PC-3 (cell line): ENCODE results near the gene ONECUT3. TPM values are rescaled to one million over a fixed set of nuclear protein-coding genes. Genes with fewer than 3 reads are reported as not detected.

Source experiments
- ATAC-seq: fragments of 200-7000 bp; cut with Tn5 transposase; 2 replicates; pipeline ENCODE4 v1.9.1; 2020; ENCODE audit warnings: mild to moderate bottlenecking, moderate library complexity
- Bru-seq: library from RNA; stranded (reverse); fragments of 400-500 nt; gene quantifications from one replicate; lab custom pipeline; 2021; lab: Mats Ljungman, UMichigan
- BruChase-seq, 2 experiments: library from RNA; stranded (reverse); fragments of 400-500 nt; gene quantifications; one replicate each; lab custom pipeline; 2021; lab: Mats Ljungman, UMichigan
- BruUV-seq: library from RNA; stranded (reverse); fragments of 400-500 nt; replicated peaks from 2 replicates; lab custom pipeline; 2021; lab: Mats Ljungman, UMichigan
- CTCF ChIA-PET: fragments of 300-600 bp; sonication (Branson Sonifier 250); formaldehyde crosslinking; loops from one replicate; lab custom pipeline; 2022; ENCODE audit warnings: antibody characterized with exemption; lab: Charles Lee
- POLR2A ChIA-PET: fragments of 300-600 bp; sonication (Branson Sonifier 250); formaldehyde crosslinking; loops from one replicate; lab custom pipeline; 2022; ENCODE audit warnings: antibody characterized with exemption; ENCODE audit not compliant: unreplicated experiment; lab: Charles Lee
- DNase-seq: peaks from one replicate; pipeline ENCODE4 v3.0.0-alpha.2; 2015
- H2AFZ ChIP-seq: fragments of 300-600 bp; sonication (generic); 2 replicates; pipeline ENCODE4 v1.6.0; 2016; ENCODE audit warnings: antibody characterized with exemption, low read length
- H3F3A ChIP-seq: fragments of 300-600 bp; sonication (generic); one replicate; pipeline ENCODE4 v1.6.0; 2017; ENCODE audit warnings: antibody characterized with exemption, low read length, control low read depth, mild to moderate bottlenecking; ENCODE audit not compliant: unreplicated experiment
- H3K27ac ChIP-seq: fragments of 300-600 bp; sonication (generic); 2 replicates; pipeline ENCODE4 v1.5.1; 2016; ENCODE audit warnings: mild to moderate bottlenecking, low read length
- H3K27me3 ChIP-seq: fragments of 300-600 bp; sonication (generic); 2 replicates; pipeline ENCODE4 v1.6.1; 2016; ENCODE audit warnings: low read length, mixed read lengths
- H3K36me3 ChIP-seq: fragments of 300-600 bp; sonication (generic); 2 replicates; pipeline ENCODE4 v1.6.1; 2016; ENCODE audit warnings: low read depth, mixed run types, low read length, mixed read lengths
- H3K4me1 ChIP-seq: fragments of 300-600 bp; sonication (generic); 2 replicates; pipeline ENCODE4 v1.5.1; 2016; ENCODE audit warnings: low read length; ENCODE audit not compliant: insufficient read depth
- H3K4me2 ChIP-seq: fragments of 300-600 bp; sonication (generic); 2 replicates; pipeline ENCODE4 v1.6.0; 2016; ENCODE audit warnings: low read length
- H3K4me3 ChIP-seq: fragments of 300-600 bp; sonication (generic); 2 replicates; pipeline ENCODE4 v1.5.1; 2016; ENCODE audit warnings: mild to moderate bottlenecking, low read length, mixed read lengths
- H3K79me2 ChIP-seq: fragments of 300-600 bp; sonication (generic); 2 replicates; pipeline ENCODE4 v1.6.1; 2017; ENCODE audit warnings: low read length, mixed read lengths
- H3K9ac ChIP-seq: fragments of 300-600 bp; sonication (generic); 2 replicates; pipeline ENCODE4 v1.6.0; 2016; ENCODE audit warnings: mild to moderate bottlenecking, low read length
- H3K9me2 ChIP-seq: fragments of 300-600 bp; sonication (generic); replicated peaks from 2 replicates; pipeline ENCODE4 v1.6.1; 2016; ENCODE audit warnings: mixed run types, low read length, mixed read lengths
- H3K9me3 ChIP-seq: fragments of 300-600 bp; sonication (generic); 2 replicates; pipeline ENCODE4 v1.6.1; 2016; ENCODE audit warnings: low read length, mixed read lengths
- H4K20me1 ChIP-seq: fragments of 300-600 bp; sonication (generic); 2 replicates; pipeline ENCODE4 v1.6.1; 2016; ENCODE audit warnings: low read length, mixed read lengths
- CTCF ChIP-seq: fragments of 300-600 bp; sonication (generic); conservative IDR thresholded peaks from 2 replicates; pipeline ENCODE4 v1.5.1; 2017; ENCODE audit warnings: antibody characterized with exemption, low read depth, mild to moderate bottlenecking, low read length
- EZH2 ChIP-seq: fragments of 300-600 bp; sonication (generic); IDR thresholded peaks from one replicate; pipeline ENCODE4 v1.6.1; 2017; ENCODE audit warnings: antibody characterized with exemption, mild to moderate bottlenecking, low read length; ENCODE audit not compliant: unreplicated experiment
- EZH2phosphoT487 ChIP-seq: fragments of 300-600 bp; sonication (generic); IDR thresholded peaks from 2 replicates; pipeline ENCODE4 v1.6.1; 2018; ENCODE audit warnings: mild to moderate bottlenecking, antibody characterized with exemption, low read length, borderline replicate concordance
- intact Hi-C: fragments of 100-400 bp; cut with micrococcal nuclease; formaldehyde crosslinking; loops from 2 replicates; pipeline ENCODE4 v1.9.0; 2023
- long read RNA-seq: library from polyadenylated mRNA; unstranded; transcript quantifications from one replicate; pipeline ENCODE4 v2.0.0, GENCODE V29; 2021; ENCODE audit not compliant: unreplicated experiment
- total RNA-seq: library from RNA; depleted of rRNA; stranded (reverse); fragments of >200 nt; gene quantifications from 2 replicates; pipeline ENCODE4 v1.2.3, GENCODE V29; 2014; rRNA removed

Gene ONECUT3
- 1.4 and 2.0 TPM in 2 replicates for total RNA-seq
- percentile 93 among the genes with signal in this experiment for Bru-seq, nascent RNA
- BruChase-seq, experiment 1, labeled RNA remaining after a 6-hour chase = percentile 95 among the genes with signal in this experiment
- BruChase-seq, experiment 2, labeled RNA remaining after a 2-hour chase = percentile 93 among the genes with signal in this experiment
- long read RNA-seq, full-length matches to known transcripts = 2 of 185 reads
- long read RNA-seq, partial matches to known transcripts = 0 of 185 reads
- long read RNA-seq, other reads (novel, unspliced or antisense) = 183 of 185 reads

GRCh38 chr19:1752757-1753728, at the start of gene ONECUT3:
Gene ONECUT3, plus strand, starts transcription at chr19:1753506. Its CDS starts 157 bp downstream, at chr19:1753663.
- H4K20me1 ChIP-seq = peaks cover 4% of the 10 kb centered on the region; the same call in 1 of the 2 replicates
- H3K27ac ChIP-seq = no peak within 1 kb of the TSS
- TF ChIP-seq CTCF = no peak
- no peak for TF ChIP-seq EZH2phosphoT487
- TF ChIP-seq EZH2 = no peak
- peak; percentile 54 for ATAC-seq
- peak within 1 kb of the TSS; percentile 59; the same call in 1 of the 2 replicates for H3K4me2 ChIP-seq
- ChIA-PET CTCF (no interaction called here), POLR2A (no interaction called here)
- H2AFZ ChIP-seq = no peak within 1 kb of the TSS
- no peaks in the 10 kb centered on the region for H3K9me3 ChIP-seq
- BruUV-seq = TSS peak; percentile 67
- H3K27me3 ChIP-seq = peaks cover 25% of the 10 kb centered on the region
- H3K4me3 ChIP-seq = peak within 1 kb of the TSS; percentile 42
- no peaks in the 10 kb centered on the region for H3F3A ChIP-seq
- H3K36me3 ChIP-seq = no peaks in the 10 kb centered on the region
- DNase-seq = peak; percentile 53
- H3K9ac ChIP-seq = no peak within 1 kb of the TSS
- peaks cover 21% of the 10 kb centered on the region for H3K4me1 ChIP-seq
- peaks cover 31% of the 10 kb centered on the region for H3K79me2 ChIP-seq
- intact Hi-C loops = no loop called here
- no peaks in the 10 kb centered on the region for H3K9me2 ChIP-seq

GRCh38 chr19:1704339-1704738, 49.0 kb upstream of the ONECUT3 start:
- Histone ChIP-seq H3K4me2 (no peak overlapping the region), H3K9ac (no peak overlapping the region), H2AFZ (no peak overlapping the region), H3K27me3 (peaks cover 21% of the 10 kb centered on the region), H3K4me3 (no peak overlapping the region), H4K20me1 (no peaks in the 10 kb centered on the region), H3K9me3 (no peaks in the 10 kb centered on the region), H3F3A (no peaks in the 10 kb centered on the region), H3K9me2 (no peaks in the 10 kb centered on the region), H3K4me1 (no peaks in the 10 kb centered on the region), H3K27ac (no peak overlapping the region), H3K36me3 (no peaks in the 10 kb centered on the region), H3K79me2 (no peaks in the 10 kb centered on the region)
- intact Hi-C loops = no loop called here
- no peak for ATAC-seq
- CTCF ChIA-PET = no interaction called here
- POLR2A ChIA-PET = no interaction called here
- TF ChIP-seq EZH2phosphoT487 = no peak
- TF ChIP-seq CTCF = no peak
- TF ChIP-seq EZH2 = no peak
- no TSS peak for BruUV-seq
- DNase-seq = no peak
